GM12891 (cell line): ENCODE data around the gene RADIL.

Source experiments
- DNase-seq: peaks from one replicate; pipeline ENCODE4 v3.0.0; 2011; ENCODE audit warnings: low spot score; ENCODE audit not compliant: insufficient read length
- FAIRE-seq: peaks from 2 replicates; lab custom pipeline; 2011; peaks lifted over from hg19 to GRCh38; lab: Jason Lieb, UNC
- PAX5 ChIP-seq: IDR thresholded peaks from 2 replicates; pipeline ENCODE4 v1.6.1; 2011; ENCODE audit warnings: low read length, moderate library complexity, mild to moderate bottlenecking; ENCODE audit not compliant: insufficient read depth, severe bottlenecking
- POLR2A ChIP-seq: IDR thresholded peaks from 2 replicates; pipeline ENCODE4 v1.6.1; 2011; ENCODE audit warnings: low read depth, low read length, control low read depth
- POLR2AphosphoS5 ChIP-seq: IDR thresholded peaks from 2 replicates; pipeline ENCODE4 v1.6.1; 2011; ENCODE audit warnings: low read depth, low read length, control low read depth
- POU2F2 ChIP-seq: IDR thresholded peaks from 2 replicates; pipeline ENCODE4 v1.6.1; 2011; ENCODE audit warnings: low read depth, mild to moderate bottlenecking, control low read depth, low read length, moderate library complexity
- SPI1 ChIP-seq: IDR thresholded peaks from 2 replicates; pipeline ENCODE4 v1.6.1; 2011; ENCODE audit warnings: low read depth, low read length, control low read depth
- TAF1 ChIP-seq: IDR thresholded peaks from 2 replicates; pipeline ENCODE4 v1.6.1; 2011; ENCODE audit warnings: low read depth, low read length, control low read depth

The RADIL gene

GRCh38 chr7:4834601-4835397 is 48.7 kb downstream of the RADIL start:
- DNase-seq (no peak), FAIRE-seq (no peak)
- no peak for TF ChIP-seq TAF1
- TF ChIP-seq PAX5 = no peak
- TF ChIP-seq POLR2AphosphoS5 = no peak
- no peak for TF ChIP-seq POU2F2

- DNase-seq = no peak
- TF ChIP-seq PAX5 (no peak), SPI1 (no peak), POU2F2 (no peak), POLR2A (no peak), TAF1 (no peak), POLR2AphosphoS5 (no peak)
- no peak for FAIRE-seq
Observed at GRCh38 chr7:4833691-4834600, 49.6 kb downstream of the RADIL start.

- TF ChIP-seq SPI1 = no peak
- no peak for FAIRE-seq
Observed at GRCh38 chr7:4833176-4833575, 50.3 kb downstream of the RADIL start.

GRCh38 chr7:4832711-4833110 is 50.8 kb downstream of the RADIL start:
- TF ChIP-seq SPI1 (no peak), TAF1 (no peak), PAX5 (no peak), POLR2AphosphoS5 (no peak), POU2F2 (no peak), POLR2A (no peak)
- FAIRE-seq (no peak), DNase-seq (no peak)

More at GRCh38 chr7:4833176-4833575, 50.3 kb downstream of the RADIL start:
- no peak for DNase-seq

GRCh38 chr7:4831723-4832495 is 51.6 kb downstream of the RADIL start:
- FAIRE-seq (no peak), DNase-seq (no peak)
- no peak for TF ChIP-seq PAX5
- no peak for TF ChIP-seq TAF1

DNA sequence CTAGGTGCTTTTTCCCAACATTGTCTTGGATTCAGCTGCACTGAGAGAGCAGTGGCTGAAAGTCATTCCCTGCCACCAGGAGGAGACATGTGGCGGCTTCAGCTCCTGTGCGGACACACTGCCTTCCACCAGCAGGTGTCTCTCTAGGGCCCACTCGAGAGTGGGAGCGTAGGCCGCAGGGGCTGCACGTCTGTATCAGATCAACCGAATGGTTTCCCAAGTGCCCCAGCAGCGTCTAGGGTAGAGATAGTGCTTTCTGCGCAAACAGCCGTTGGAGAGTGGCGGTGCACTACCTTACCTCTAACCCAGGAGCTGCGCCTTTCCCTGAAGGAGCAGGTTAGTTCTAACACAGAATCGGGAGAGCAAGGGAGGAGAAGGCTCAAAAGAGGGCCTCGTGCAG is 53.3 kb downstream of the RADIL start:
- no peak for TF ChIP-seq PAX5
- no peak for TF ChIP-seq POLR2AphosphoS5
- no peak for TF ChIP-seq TAF1
- no peak for TF ChIP-seq SPI1
- no peak for TF ChIP-seq POU2F2
- no peak for TF ChIP-seq POLR2A
- DNase-seq = peak; percentile 71
- peak; percentile 95 for FAIRE-seq

DNA sequence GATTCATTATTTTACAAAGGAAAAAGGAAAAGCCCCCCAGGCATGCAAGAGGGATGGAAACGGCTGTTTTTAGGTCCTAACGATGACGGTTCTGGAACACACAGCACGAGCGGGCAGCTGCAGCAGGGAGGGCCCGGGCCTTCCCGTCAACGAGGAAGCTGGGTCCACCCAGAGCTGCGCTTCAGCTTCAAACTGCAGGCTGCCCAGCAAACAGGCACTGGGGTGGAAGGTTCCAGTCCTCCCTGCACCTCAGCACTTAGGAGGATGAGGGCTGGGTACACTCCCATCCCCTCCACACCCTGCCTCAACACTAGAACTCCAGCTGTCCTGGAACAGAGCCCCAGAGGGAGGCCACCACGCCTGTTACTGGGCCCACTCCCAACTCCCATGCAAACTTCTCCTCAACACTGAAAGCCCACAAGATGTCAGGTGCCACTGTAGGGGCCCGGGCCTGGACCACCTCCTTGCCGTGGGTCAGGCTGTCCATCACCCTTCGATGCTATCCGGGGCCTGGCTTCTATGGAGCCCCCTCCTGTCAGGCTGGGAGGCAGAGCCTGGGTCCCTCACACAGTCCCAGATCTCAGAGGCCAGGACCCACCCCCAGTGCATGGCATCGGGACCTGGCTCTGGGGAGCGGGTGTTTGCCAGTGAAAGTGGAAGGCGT is 54.7 kb downstream of the RADIL start:
- TF ChIP-seq POLR2AphosphoS5 (no peak), POU2F2 (no peak), POLR2A (no peak), TAF1 (no peak), PAX5 (no peak), SPI1 (no peak)
- no peak for FAIRE-seq
- no peak for DNase-seq

- no peak for FAIRE-seq
- TF ChIP-seq POLR2AphosphoS5 (no peak), POLR2A (no peak), TAF1 (no peak), POU2F2 (no peak), SPI1 (no peak), PAX5 (no peak)
Observed at GRCh38 chr7:4825081-4825480, 58.4 kb downstream of the RADIL start.

GRCh38 chr7:4824120-4824775 is 59.3 kb downstream of the RADIL start:
- FAIRE-seq = no peak
- no peak for TF ChIP-seq SPI1
- TF ChIP-seq TAF1 = no peak
- TF ChIP-seq POLR2AphosphoS5 = no peak
- TF ChIP-seq PAX5 = no peak
- TF ChIP-seq POLR2A = no peak
- no peak for TF ChIP-seq POU2F2
- DNase-seq = no peak

More at GRCh38 chr7:4825081-4825480, 58.4 kb downstream of the RADIL start:
- DNase-seq = no peak
